B cell (primary cell): ENCODE results near the gene TMEM140. TPM values are rescaled to one million over a fixed set of nuclear protein-coding genes. Genes with fewer than 3 reads are reported as not detected.

Experiments
- ATAC-seq: fragments of 200-7000 bp; cut with Tn5 transposase; one replicate; pipeline ENCODE4 v1.10.0; 2021; ENCODE audit warnings: low read depth, mild to moderate bottlenecking, moderate number of reproducible peaks, moderate library complexity
- CTCF ChIA-PET: fragments of 350-600 bp; sonication (Branson Sonifier 250); formaldehyde crosslinking; loops from one replicate; lab custom pipeline; 2021; ENCODE audit warnings: antibody characterized with exemption, inconsistent platforms; lab: Charles Lee
- POLR2A ChIA-PET: fragments of 350-600 bp; sonication (Branson Sonifier 250); formaldehyde crosslinking; loops from one replicate; lab custom pipeline; 2021; ENCODE audit warnings: antibody characterized with exemption; lab: Charles Lee
- DNase-seq: peaks from one replicate; pipeline ENCODE4 v3.0.0; 2013
- H2AFZ ChIP-seq: 2 replicates; pipeline ENCODE4 v1.6.1; 2012; ENCODE audit warnings: mild to moderate bottlenecking, low read depth, low read length; ENCODE audit not compliant: insufficient read depth, poor library complexity, severe bottlenecking
- H3K27ac ChIP-seq, 2 donors: 1 replicate in 1 of 2; 2 replicates in 1 of 2; pipeline ENCODE4 v1.5.1; 2012 to 2013; ENCODE audit warnings: low read length in 2 of 2, mild to moderate bottlenecking in 2 of 2, moderate library complexity in 1 of 2
- H3K27me3 ChIP-seq, 4 experiments: fragments of 200-600 bp in 1 of 4; sonication (generic) in 1 of 4; replicated peaks in 1 of 4; 1 replicate in 2 of 4; 2 replicates in 2 of 4; pipeline versions ENCODE4 v1.6.1 to v1.7.0; 2013 to 2016; ENCODE audit warnings: low read length in 3 of 4, mild to moderate bottlenecking in 2 of 4, mixed read lengths in 1 of 4, moderate library complexity in 1 of 4; ENCODE audit not compliant: insufficient read depth in 4 of 4, control insufficient read depth in 3 of 4; ENCODE audit errors: control extremely low read depth in 1 of 4
- H3K36me3 ChIP-seq, 2 experiments: replicated peaks in 1 of 2; 1 replicate in 1 of 2; 2 replicates in 1 of 2; pipeline versions ENCODE4 v1.6.1 to v1.7.1; 2013; ENCODE audit warnings: low read length in 1 of 2; ENCODE audit not compliant: insufficient read depth in 2 of 2, control insufficient read depth in 1 of 2; ENCODE audit errors: control extremely low read depth in 1 of 2, extremely low read depth in 1 of 2
- H3K4me1 ChIP-seq, 2 donors: fragments of 200-600 bp in 1 of 2; sonication (generic) in 1 of 2; 1 replicate in 1 of 2; 2 replicates in 1 of 2; pipeline versions ENCODE4 v1.5.1 to v1.6.1; 2013 to 2017; ENCODE audit warnings: low read length in 2 of 2; ENCODE audit not compliant: control insufficient read depth in 2 of 2, insufficient read depth in 2 of 2
- H3K4me2 ChIP-seq: replicated peaks from 2 replicates; pipeline ENCODE3; 2012; ENCODE audit warnings: mild to moderate bottlenecking, low read depth, low read length; ENCODE audit not compliant: poor library complexity, severe bottlenecking
- H3K4me3 ChIP-seq, 5 experiments: fragments of 200-600 bp in 1 of 5; sonication (generic) in 1 of 5; 1 replicate in 3 of 5; 2 replicates in 2 of 5; pipeline versions ENCODE4 v1.5.1 to v1.7.0; 2011 to 2016; ENCODE audit warnings: low read length in 4 of 5, mild to moderate bottlenecking in 4 of 5, low read depth in 2 of 5, control low read depth in 1 of 5, moderate library complexity in 1 of 5; ENCODE audit not compliant: insufficient read depth in 1 of 5; ENCODE audit errors: control extremely low read depth in 1 of 5, extremely low read depth in 1 of 5
- H3K79me2 ChIP-seq: fragments of 200-600 bp; sonication (generic); one replicate; pipeline ENCODE4 v1.6.0; 2016; ENCODE audit warnings: low read length; ENCODE audit not compliant: control insufficient read depth, insufficient read depth
- H3K9ac ChIP-seq: fragments of 200-600 bp; sonication (generic); 2 replicates; pipeline ENCODE4 v1.6.1; 2017; ENCODE audit warnings: mild to moderate bottlenecking, low read length, moderate library complexity
- H3K9me3 ChIP-seq, 3 donors: one replicate each; pipeline versions ENCODE4 v1.6.1 to v1.7.1; 2013; ENCODE audit warnings: low read length in 2 of 3; ENCODE audit not compliant: control insufficient read depth in 2 of 3, insufficient read depth in 1 of 3; ENCODE audit errors: control extremely low read depth in 1 of 3
- H4K20me1 ChIP-seq: 2 replicates; pipeline ENCODE4 v1.6.0; 2012; ENCODE audit warnings: mild to moderate bottlenecking, low read length; ENCODE audit not compliant: insufficient read depth, control insufficient read depth, poor library complexity, severe bottlenecking
- H3K27ac Mint-ChIP-seq: one replicate; pipeline ENCODE4 v1.8.0; 2021; ENCODE audit warnings: mixed read lengths
- H3K27me3 Mint-ChIP-seq: one replicate; pipeline ENCODE4 v1.8.0; 2021; ENCODE audit warnings: mixed read lengths
- H3K4me1 Mint-ChIP-seq: one replicate; pipeline ENCODE4 v1.8.0; 2021; ENCODE audit warnings: mixed read lengths
- H3K4me3 Mint-ChIP-seq: one replicate; pipeline ENCODE4 v1.8.0; 2021; ENCODE audit warnings: mixed read lengths
- H3K9me3 Mint-ChIP-seq: one replicate; pipeline ENCODE4 v1.8.0; 2022; ENCODE audit warnings: mixed read lengths; ENCODE audit not compliant: insufficient read depth
- EZH2 ChIP-seq: IDR thresholded peaks from 2 replicates; pipeline ENCODE4 v1.6.1; 2012; ENCODE audit warnings: borderline replicate concordance, low read depth, mild to moderate bottlenecking, moderate library complexity, low read length; ENCODE audit not compliant: insufficient read depth, poor library complexity, severe bottlenecking
- WGBS: methylation state at CpG from one replicate; pipeline ENCODE4 v1.1.5; 2013; ENCODE audit warnings: missing lambda C conversion rate; ENCODE audit not compliant: insufficient coverage; 5-methylcytosine and 5-hydroxymethylcytosine counted together
- intact Hi-C: fragments of 100-400 bp; cut with micrococcal nuclease; formaldehyde crosslinking; loops from one replicate; pipeline ENCODE4 v1.10.0; 2022
- polyA plus RNA-seq: library from polyadenylated mRNA; depleted of rRNA; stranded (reverse); fragments of >200 nt; gene quantifications from 2 replicates; pipeline ENCODE4 v1.2.3, GENCODE V29; 2012
- total RNA-seq, 2 donors: library from RNA; stranded (reverse); fragments of 120-200 nt in 1 of 2; gene quantifications; 1 replicate in 1 of 2; 2 replicates in 1 of 2; pipeline versions ENCODE4 v1.2.3 to v1.2.4, GENCODE V29; 2013 to 2022
- TF ChIP-seq, protein P1 (sequence below): fragments of 200-600 bp; IDR thresholded peaks from one replicate; pipeline ENCODE4 v1.8.0; 2022; ENCODE audit warnings: antibody characterized with exemption, mild to moderate bottlenecking

The TMEM140 gene
- total and polyA plus RNA-seq, 2 donors (not counting 1 experiment from before 2014, with no cell fraction given) = 3.8 to 79.1 TPM

DNA sequence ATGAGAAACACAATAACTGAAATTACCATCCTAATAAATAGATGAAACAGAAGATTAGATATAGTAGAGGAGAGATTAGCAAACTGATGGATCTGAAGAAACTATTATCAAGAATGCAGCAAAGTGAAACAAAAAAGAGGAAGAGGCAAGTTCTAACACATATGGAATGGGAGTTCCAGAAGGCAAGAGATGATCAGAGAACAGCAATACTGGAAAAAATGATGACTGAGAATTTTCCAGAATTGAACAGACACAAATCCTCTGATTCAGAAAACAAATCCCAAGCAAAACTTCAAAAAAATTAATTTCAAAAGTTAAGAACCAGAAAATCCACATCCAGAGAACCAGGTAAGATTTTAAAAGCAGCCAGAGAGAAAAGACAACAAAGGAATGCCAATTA lies 42.8 kb downstream of the TMEM140 start:
- DNase-seq (no peak), ATAC-seq (no peak)
- Histone ChIP-seq H3K27ac (no peak overlapping the region), H3K4me1 (peaks cover 9 to 16% of the 10 kb centered on the region in 2 donors), H3K79me2 (no peaks in the 10 kb centered on the region), H3K27me3 (no peaks in the 10 kb centered on the region), H3K4me2 (no peak overlapping the region), H3K36me3 (peaks cover 2 to 71% of the 10 kb centered on the region in 2 experiments), H3K9ac (no peak overlapping the region), H3K9me3 (no peaks in the 10 kb centered on the region), H4K20me1 (no peaks in the 10 kb centered on the region), H3K4me3 (no peak overlapping the region), H2AFZ (no peak overlapping the region)
- Mint-ChIP-seq H3K27me3 (no peaks in the 10 kb centered on the region), H3K9me3 (no peaks in the 10 kb centered on the region), H3K4me1 (peaks cover 22% of the 10 kb centered on the region), H3K27ac (no peak overlapping the region), H3K4me3 (no peak overlapping the region)
- TF ChIP-seq EZH2 = no peak
- TF ChIP-seq, protein P1, sequence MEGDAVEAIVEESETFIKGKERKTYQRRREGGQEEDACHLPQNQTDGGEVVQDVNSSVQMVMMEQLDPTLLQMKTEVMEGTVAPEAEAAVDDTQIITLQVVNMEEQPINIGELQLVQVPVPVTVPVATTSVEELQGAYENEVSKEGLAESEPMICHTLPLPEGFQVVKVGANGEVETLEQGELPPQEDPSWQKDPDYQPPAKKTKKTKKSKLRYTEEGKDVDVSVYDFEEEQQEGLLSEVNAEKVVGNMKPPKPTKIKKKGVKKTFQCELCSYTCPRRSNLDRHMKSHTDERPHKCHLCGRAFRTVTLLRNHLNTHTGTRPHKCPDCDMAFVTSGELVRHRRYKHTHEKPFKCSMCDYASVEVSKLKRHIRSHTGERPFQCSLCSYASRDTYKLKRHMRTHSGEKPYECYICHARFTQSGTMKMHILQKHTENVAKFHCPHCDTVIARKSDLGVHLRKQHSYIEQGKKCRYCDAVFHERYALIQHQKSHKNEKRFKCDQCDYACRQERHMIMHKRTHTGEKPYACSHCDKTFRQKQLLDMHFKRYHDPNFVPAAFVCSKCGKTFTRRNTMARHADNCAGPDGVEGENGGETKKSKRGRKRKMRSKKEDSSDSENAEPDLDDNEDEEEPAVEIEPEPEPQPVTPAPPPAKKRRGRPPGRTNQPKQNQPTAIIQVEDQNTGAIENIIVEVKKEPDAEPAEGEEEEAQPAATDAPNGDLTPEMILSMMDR = no peak
- intact Hi-C loops = no loop called here
- ChIA-PET POLR2A (no interaction called here), CTCF (interaction anchor here (0.7 kb wide), 1 partner anchor 207 kb away, joined by 3 read pairs; no protein-coding TSS in a partner anchor)

DNA sequence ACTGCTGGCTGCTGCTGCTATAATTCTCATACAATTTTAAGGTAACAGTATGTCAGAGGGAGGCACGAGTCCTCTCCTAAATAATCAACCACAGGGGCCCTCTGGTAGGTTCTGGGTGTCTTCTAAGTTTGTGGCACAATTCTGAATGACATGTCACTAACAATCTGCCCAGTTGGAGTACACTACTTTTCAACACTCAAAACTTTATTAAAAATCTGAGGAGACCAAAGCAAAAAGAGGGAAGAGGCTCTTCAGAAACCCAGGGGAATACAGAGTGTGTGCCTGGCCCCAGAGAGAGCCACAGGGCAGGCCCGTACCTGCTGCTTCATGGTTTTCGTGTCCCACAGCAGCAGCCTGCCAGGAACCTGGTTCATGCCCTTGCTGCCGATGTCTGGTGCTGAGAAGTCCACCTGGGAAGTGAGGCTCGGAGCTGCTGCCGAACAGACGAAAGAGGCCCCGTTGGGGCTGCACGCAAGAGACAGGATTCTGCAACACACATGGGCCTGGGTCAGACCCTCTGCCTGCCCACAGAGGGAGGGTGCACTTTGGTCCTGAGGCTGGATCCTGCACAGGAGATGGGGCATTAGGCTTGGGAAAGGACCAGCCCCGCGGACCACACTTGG lies 45.2 kb downstream of the TMEM140 start:
- Mint-ChIP-seq H3K27ac (peak overlapping the region; percentile 50), H3K4me3 (no peak overlapping the region), H3K9me3 (no peaks in the 10 kb centered on the region), H3K27me3 (no peaks in the 10 kb centered on the region), H3K4me1 (peaks cover 13% of the 10 kb centered on the region)
- Histone ChIP-seq H2AFZ (no peak overlapping the region), H3K9me3 (no peaks in the 10 kb centered on the region), H3K79me2 (no peaks in the 10 kb centered on the region), H3K9ac (no peak overlapping the region), H3K27me3 (no peaks in the 10 kb centered on the region), H3K36me3 (peaks cover 2 to 76% of the 10 kb centered on the region in 2 experiments), H4K20me1 (no peaks in the 10 kb centered on the region), H3K4me2 (no peak overlapping the region), H3K27ac (no peak overlapping the region), H3K4me1 (peaks cover 8 to 9% of the 10 kb centered on the region in 2 donors), H3K4me3 (no peak overlapping the region)
- ChIA-PET POLR2A (interaction anchor here (0.6 kb wide), 1 partner anchor 49 kb away, joined by 3 read pairs; no protein-coding TSS in a partner anchor), CTCF (no interaction called here)
- WGBS = 96% methylated on average over 10 of the region's 11 CpGs
- intact Hi-C loops = no loop called here
- no peak for TF ChIP-seq EZH2
- TF ChIP-seq, protein P1 = no peak
- DNase-seq (no peak), ATAC-seq (no peak)
